ENCODE data around the gene MBNL1.
"Not testable (repeated sequence)": the region's sequence is repeated elsewhere in the genome, so short reads cannot be mapped to it uniquely, and the experiment has no call there.

Gene MBNL1

GRCh38 chr3:152365766-152366593 lies 97.3 kb downstream of the MBNL1 start:
- DNase-seq (ENCODE audit: insufficient read length, low spot score) (no peak), FAIRE-seq (no peak)

GRCh38 chr3:152367192-152367591 lies 98.5 kb downstream of the MBNL1 start:
- DNase-seq (ENCODE audit: insufficient read length, low spot score); FAIRE-seq: not testable (repeated sequence)

- DNase-seq (ENCODE audit: insufficient read length, low spot score); FAIRE-seq: not testable (repeated sequence)
Measured at GRCh38 chr3:152372633-152373032, 103.9 kb downstream of the MBNL1 start.

GRCh38 chr3:152373379-152373778 lies 104.7 kb downstream of the MBNL1 start:
- FAIRE-seq (no peak), DNase-seq (ENCODE audit: insufficient read length, low spot score) (no peak)

- FAIRE-seq = peak; percentile 45
- no peak for DNase-seq (ENCODE audit: insufficient read length, low spot score)
Measured at GRCh38 chr3:152374262-152374990, 105.7 kb downstream of the MBNL1 start.

- FAIRE-seq = no peak
Measured at GRCh38 chr3:152375546-152375945, 106.8 kb downstream of the MBNL1 start.

GRCh38 chr3:152376351-152377183 lies 107.8 kb downstream of the MBNL1 start:
- DNase-seq (ENCODE audit: insufficient read length, low spot score) (no peak), FAIRE-seq (peak; percentile 95)

More at GRCh38 chr3:152375546-152375945, 106.8 kb downstream of the MBNL1 start:
- no peak for DNase-seq (ENCODE audit: insufficient read length, low spot score)

- DNase-seq (ENCODE audit: insufficient read length, low spot score) (no peak), FAIRE-seq (no peak)
Measured at GRCh38 chr3:152377184-152377570, 108.4 kb downstream of the MBNL1 start.

- DNase-seq (ENCODE audit: insufficient read length, low spot score) (no peak), FAIRE-seq (peak; percentile 26)
Measured at GRCh38 chr3:152379415-152380042, 110.8 kb downstream of the MBNL1 start.

- peak; percentile 44 for FAIRE-seq
- DNase-seq (ENCODE audit: insufficient read length, low spot score) = no peak
Measured at GRCh38 chr3:152380043-152380442, 111.3 kb downstream of the MBNL1 start.

- FAIRE-seq (peak; percentile 68), DNase-seq (ENCODE audit: insufficient read length, low spot score) (no peak)
Measured at GRCh38 chr3:152381881-152382295, 113.2 kb downstream of the MBNL1 start.

- DNase-seq (ENCODE audit: insufficient read length, low spot score) (no peak), FAIRE-seq (peak; percentile 26)
Measured at GRCh38 chr3:152382312-152383135, 113.8 kb downstream of the MBNL1 start.

- FAIRE-seq = peak; percentile 81
Measured at GRCh38 chr3:152383136-152383606, 114.4 kb downstream of the MBNL1 start.

GRCh38 chr3:152384412-152384811 lies 115.7 kb downstream of the MBNL1 start:
- FAIRE-seq = no peak
- no peak for DNase-seq (ENCODE audit: insufficient read length, low spot score)

More at GRCh38 chr3:152383136-152383606, 114.4 kb downstream of the MBNL1 start:
- no peak for DNase-seq (ENCODE audit: insufficient read length, low spot score)

GRCh38 chr3:152385761-152386160 lies 117.0 kb downstream of the MBNL1 start:
- DNase-seq (ENCODE audit: insufficient read length, low spot score) = no peak
- FAIRE-seq = no peak

GRCh38 chr3:152386208-152386607 lies 117.5 kb downstream of the MBNL1 start:
- FAIRE-seq (no peak), DNase-seq (ENCODE audit: insufficient read length, low spot score) (no peak)

GRCh38 chr3:152388631-152389030 lies 119.9 kb downstream of the MBNL1 start:
- FAIRE-seq = no peak
- no peak for DNase-seq (ENCODE audit: insufficient read length, low spot score)

- FAIRE-seq (no peak), DNase-seq (ENCODE audit: insufficient read length, low spot score) (no peak)
Measured at GRCh38 chr3:152389316-152389934, 120.7 kb downstream of the MBNL1 start.

- FAIRE-seq (no peak), DNase-seq (ENCODE audit: insufficient read length, low spot score) (no peak)
Measured at GRCh38 chr3:152390647-152391046, 121.9 kb downstream of the MBNL1 start.

All from GM19239 (cell line).